WTC11 (cell line): ENCODE results near the gene PCDHGA1.

Experiments used
- ARID4B ChIP-seq: sonication (generic); formaldehyde crosslinking; IDR thresholded peaks from 2 replicates; pipeline ENCODE4 v1.8.0; 2023; ENCODE audit warnings: missing genetic modification reagents, mild to moderate bottlenecking, borderline replicate concordance
- ATF1 ChIP-seq: sonication (generic); formaldehyde crosslinking; IDR thresholded peaks from 2 replicates; pipeline ENCODE4 v1.8.1; 2023; ENCODE audit warnings: mild to moderate bottlenecking, moderate library complexity, missing genetic modification reagents
- CTCF ChIP-seq: fragments of 200-600 bp; IDR thresholded peaks from 2 replicates; pipeline ENCODE4 v1.8.0; 2022; ENCODE audit warnings: antibody characterized with exemption
- E2F1 ChIP-seq: sonication (generic); formaldehyde crosslinking; IDR thresholded peaks from 2 replicates; pipeline ENCODE4 v1.8.0; 2022; ENCODE audit warnings: mild to moderate bottlenecking, missing genetic modification reagents
- ELF4 ChIP-seq: sonication (generic); formaldehyde crosslinking; IDR thresholded peaks from 2 replicates; pipeline ENCODE4 v1.8.1; 2022; ENCODE audit warnings: low read depth, mild to moderate bottlenecking, moderate library complexity, missing genetic modification reagents
- KAT7 ChIP-seq: sonication (generic); formaldehyde crosslinking; IDR thresholded peaks from 2 replicates; pipeline ENCODE4 v1.8.1; 2023; ENCODE audit warnings: missing genetic modification reagents, mild to moderate bottlenecking, borderline replicate concordance
- NFE2L1 ChIP-seq: sonication (generic); formaldehyde crosslinking; IDR thresholded peaks from 2 replicates; pipeline ENCODE4 v1.8.1; 2023; ENCODE audit warnings: missing genetic modification reagents
- NFYB ChIP-seq: sonication (generic); formaldehyde crosslinking; conservative IDR thresholded peaks from 2 replicates; pipeline ENCODE4 v1.8.0; 2022; ENCODE audit warnings: low read depth, missing genetic modification reagents
- NR2C2 ChIP-seq: sonication (generic); formaldehyde crosslinking; IDR thresholded peaks from 2 replicates; pipeline ENCODE4 v1.8.0; 2022; ENCODE audit warnings: mild to moderate bottlenecking, missing genetic modification reagents
- PRDM15 ChIP-seq: sonication (generic); formaldehyde crosslinking; IDR thresholded peaks from 2 replicates; pipeline ENCODE4 v1.8.0; 2022; ENCODE audit warnings: missing genetic modification reagents
- USF2 ChIP-seq: sonication (generic); formaldehyde crosslinking; IDR thresholded peaks from 2 replicates; pipeline ENCODE4 v1.8.1; 2023; ENCODE audit warnings: mild to moderate bottlenecking, missing genetic modification reagents, moderate library complexity
- ZNF396 ChIP-seq: fragments of 250-450 bp; sonication (Bioruptor Pico); IDR thresholded peaks from 2 replicates; pipeline ENCODE4 v1.8.0; 2021; ENCODE audit warnings: mild to moderate bottlenecking, moderate library complexity, borderline replicate concordance

- TF ChIP-seq CTCF (no peak), KAT7 (no peak), ARID4B (no peak), USF2 (CRISPR knock-in tag) (no peak), E2F1 (CRISPR knock-in tag) (no peak), NFE2L1 (CRISPR knock-in tag) (no peak), NR2C2 (CRISPR knock-in tag) (no peak), ZNF396 (no peak), ELF4 (CRISPR knock-in tag) (no peak), ATF1 (no peak), PRDM15 (CRISPR knock-in tag) (no peak), NFYB (no peak)
Observed at GRCh38 chr5:141559461-141559860, 229.1 kb downstream of the PCDHGA1 start.
